K562 (cell line): ENCODE measurements around the gene UFSP1. TPM values are rescaled to one million over a fixed set of nuclear protein-coding genes. Genes with fewer than 3 reads are reported as not detected.
A peak's percentile ranks its signal among the peaks of the same experiment; 100 is the strongest.

ENCODE experiments used
- ATAC-seq: fragments of 200-7000 bp; cut with Tn5 transposase; 3 replicates; pipeline ENCODE4 v1.9.1; 2020; ENCODE audit warnings: moderate library complexity
- Bru-seq: library from RNA; stranded (reverse); fragments of 400-500 nt; gene quantifications from one replicate; lab custom pipeline; 2021; lab: Mats Ljungman, UMichigan
- BruChase-seq, 2 experiments: library from RNA; stranded (reverse); fragments of 400-500 nt; gene quantifications; one replicate each; lab custom pipeline; 2021; lab: Mats Ljungman, UMichigan
- BruUV-seq: library from RNA; stranded (reverse); fragments of 400-500 nt; replicated peaks from 2 replicates; lab custom pipeline; 2021; lab: Mats Ljungman, UMichigan
- CTCF ChIA-PET: fragments of 300-600 bp; formaldehyde crosslinking; extraction: SDS; loops from one replicate; lab custom pipeline; 2021; ENCODE audit warnings: low intra/inter-chr PET ratio; lab: Yijun Ruan, JAX
- POLR2A ChIA-PET: fragments of 300-600, 350-650 bp; sonication (Branson Sonifier 250); formaldehyde crosslinking; extraction: SDS; loops from one replicate; lab custom pipeline; 2021; ENCODE audit warnings: antibody characterized with exemption, inconsistent platforms; lab: Yijun Ruan, JAX
- DNase-seq, 4 experiments: peaks; one replicate each; pipeline versions ENCODE4 v3.0.0 to v3.0.0-alpha.2; 2011 to 2018; ENCODE audit warnings: low spot score in 3 of 4, mixed read lengths in 3 of 4; ENCODE audit errors: extremely low read depth in 1 of 4
- FAIRE-seq: peaks from 2 replicates; lab custom pipeline; 2011; peaks lifted over from hg19 to GRCh38; lab: Jason Lieb, UNC
- H2AFZ ChIP-seq: 2 replicates; pipeline ENCODE4 v1.6.0; 2011; ENCODE audit warnings: low read depth, low read length, control low read depth, inconsistent platforms
- H3K27ac ChIP-seq: fragments of 200-600 bp; 3 replicates; pipeline ENCODE4 v1.8.0; 2011; ENCODE audit warnings: low read depth, mild to moderate bottlenecking, control low read depth, inconsistent platforms, low read length, moderate library complexity, mixed read lengths; ENCODE audit errors: extremely low read depth
- H3K27me3 ChIP-seq, 2 experiments: fragments of 300-600 bp in 1 of 2; 2 replicates in 1 of 2; 3 replicates in 1 of 2; pipeline versions ENCODE4 v1.6.0 to v1.8.0; 2011; ENCODE audit warnings: inconsistent platforms in 2 of 2, low read length in 2 of 2, mild to moderate bottlenecking in 1 of 2, mixed read lengths in 1 of 2, moderate library complexity in 1 of 2; ENCODE audit not compliant: control insufficient read depth in 2 of 2, insufficient read depth in 2 of 2
- H3K36me3 ChIP-seq: fragments of 300-600 bp; 3 replicates; pipeline ENCODE4 v1.8.0; 2011; ENCODE audit warnings: mild to moderate bottlenecking, low read length, inconsistent platforms; ENCODE audit not compliant: control insufficient read depth, insufficient read depth
- H3K4me1 ChIP-seq, 2 experiments: fragments of 200-600 bp in 1 of 2; replicated peaks in 1 of 2; 2 replicates in 1 of 2; 3 replicates in 1 of 2; pipeline versions ENCODE4 v1.5.1 to v1.8.0; 2011; ENCODE audit warnings: inconsistent platforms in 2 of 2, low read length in 2 of 2, mild to moderate bottlenecking in 1 of 2, mixed read lengths in 1 of 2, moderate library complexity in 1 of 2; ENCODE audit not compliant: control insufficient read depth in 2 of 2, insufficient read depth in 2 of 2
- H3K4me2 ChIP-seq: 2 replicates; pipeline ENCODE4 v1.6.1; 2011; ENCODE audit warnings: low read length, control low read depth, inconsistent platforms, mixed read lengths; ENCODE audit not compliant: insufficient read depth
- H3K4me3 ChIP-seq: fragments of 200-600 bp; sonication (generic), shearing (Covaris generic); 2 replicates; pipeline ENCODE4 v1.5.1; 2016; ENCODE audit warnings: control low read depth, inconsistent platforms
- H3K79me2 ChIP-seq: fragments of 200-600 bp; 3 replicates; pipeline ENCODE4 v1.8.0; 2011; ENCODE audit warnings: low read length, inconsistent platforms; ENCODE audit not compliant: control insufficient read depth, insufficient read depth
- H3K9ac ChIP-seq, 2 experiments: 2 replicates each; pipeline versions ENCODE4 v1.6.0 to v1.6.1; 2011; ENCODE audit warnings: low read depth in 2 of 2, low read length in 2 of 2, control low read depth in 1 of 2, inconsistent platforms in 1 of 2, mild to moderate bottlenecking in 1 of 2, mixed read lengths in 1 of 2; ENCODE audit not compliant: insufficient read depth in 1 of 2
- H3K9me1 ChIP-seq: one replicate; pipeline ENCODE4 v1.6.0; 2011; ENCODE audit warnings: inconsistent platforms, mild to moderate bottlenecking, low read length, moderate library complexity; ENCODE audit not compliant: control insufficient read depth, insufficient read depth
- H3K9me3 ChIP-seq: replicated peaks from 2 replicates; pipeline ENCODE4 v1.5.1; 2011; ENCODE audit warnings: low read depth, low read length, inconsistent platforms; ENCODE audit not compliant: control insufficient read depth, insufficient read depth
- H4K20me1 ChIP-seq: replicated peaks from 2 replicates; pipeline ENCODE4 v1.6.1; 2011; ENCODE audit warnings: low read length, inconsistent platforms, mixed read lengths; ENCODE audit not compliant: control insufficient read depth, insufficient read depth
- ARID2 ChIP-seq: fragments of 450-650 bp; IDR thresholded peaks from 2 replicates; pipeline ENCODE4 v1.6.1; 2017; ENCODE audit warnings: antibody characterized with exemption, mild to moderate bottlenecking
- ERF ChIP-seq: fragments of 450-650 bp; formaldehyde crosslinking; IDR thresholded peaks from 2 replicates; pipeline ENCODE4 v1.4.0; 2020; ENCODE audit warnings: mild to moderate bottlenecking, mixed read lengths
- EWSR1 ChIP-seq: fragments of 450-650 bp; IDR thresholded peaks from 2 replicates; pipeline ENCODE4 v1.6.1; 2018; ENCODE audit warnings: borderline replicate concordance, mild to moderate bottlenecking, low read depth, moderate library complexity; ENCODE audit not compliant: partially characterized antibody
- LCOR ChIP-seq: sonication (generic); formaldehyde crosslinking; IDR thresholded peaks from 2 replicates; pipeline ENCODE4 v1.8.0; 2022; ENCODE audit warnings: mild to moderate bottlenecking, missing genetic modification reagents
- MEIS2 ChIP-seq: fragments of 450-650 bp; IDR thresholded peaks from 2 replicates; pipeline ENCODE4 v1.6.1; 2014; ENCODE audit warnings: mild to moderate bottlenecking; ENCODE audit not compliant: partially characterized antibody
- NBN ChIP-seq: fragments of 450-650 bp; IDR thresholded peaks from 2 replicates; pipeline ENCODE4 v1.6.1; 2016; ENCODE audit warnings: low read depth, mild to moderate bottlenecking
- OTX1 ChIP-seq: fragments of 450-650 bp; formaldehyde crosslinking; IDR thresholded peaks from 2 replicates; pipeline ENCODE4 v1.4.0; 2022; ENCODE audit warnings: mild to moderate bottlenecking
- RBM14 ChIP-seq: fragments of 200-400 bp; formaldehyde crosslinking; IDR thresholded peaks from 2 replicates; pipeline ENCODE4 v1.6.1; 2018; ENCODE audit warnings: low read depth, mild to moderate bottlenecking, low read length, moderate library complexity, borderline replicate concordance; ENCODE audit not compliant: insufficient read depth
- RBM22 ChIP-seq: fragments of 200-400 bp; formaldehyde crosslinking; IDR thresholded peaks from 2 replicates; pipeline ENCODE4 v1.6.1; 2018; ENCODE audit warnings: low read length, low read depth; ENCODE audit not compliant: poor library complexity, severe bottlenecking
- TCF3 ChIP-seq: sonication (generic); formaldehyde crosslinking; IDR thresholded peaks from 2 replicates; pipeline ENCODE4 v1.4.0; 2020; ENCODE audit warnings: mild to moderate bottlenecking, missing genetic modification reagents
- ZNF197 ChIP-seq: fragments of 200-800 bp; sonication (Bioruptor generic); IDR thresholded peaks from 2 replicates; pipeline ENCODE4 v1.6.1; 2016; ENCODE audit warnings: low read depth, missing genetic modification characterization, missing compliant biosample characterization
- ZNF282 ChIP-seq: sonication (generic); formaldehyde crosslinking; IDR thresholded peaks from 2 replicates; pipeline ENCODE4 v1.8.1; 2023; ENCODE audit warnings: missing genetic modification reagents
- ZNF740 ChIP-seq, 3 experiments: fragments of 200-800 bp in 1 of 3; sonication (Bioruptor generic) in 1 of 3; sonication (generic) in 1 of 3; formaldehyde crosslinking in 1 of 3; IDR thresholded peaks; 2 replicates each; pipeline versions ENCODE4 v1.6.1 to v1.8.0; 2016 to 2022; ENCODE audit warnings: mild to moderate bottlenecking in 2 of 3, missing compliant biosample characterization in 2 of 3, missing genetic modification characterization in 2 of 3, missing genetic modification reagents in 1 of 3
- WGBS: fragments of 100-300 bp; shearing (Covaris generic); methylation state at CpG from one replicate; pipeline ENCODE4 v1.1.6; 2016; ENCODE audit warnings: low coverage, mixed read lengths; ENCODE audit not compliant: insufficient coverage; ENCODE audit errors: missing lambda C conversion rate; 5-methylcytosine and 5-hydroxymethylcytosine counted together
- in situ Hi-C: fragments of 300-500 bp; cut with MboI; formaldehyde crosslinking; loops from 4 replicates; pipeline ENCODE4 v1.15.0; 2018; ENCODE audit warnings: inconsistent platforms, mixed read lengths
- intact Hi-C: fragments of 100-400 bp; cut with micrococcal nuclease; formaldehyde crosslinking; loops from 2 replicates; pipeline ENCODE4 v1.14.2; 2022
- long read RNA-seq, 3 experiments: library from polyadenylated mRNA in 2 of 3; library from RNA in 1 of 3; unstranded in 2 of 3; stranded (forward) in 1 of 3; transcript quantifications; one replicate each; pipeline ENCODE4 v2.0.0, GENCODE V29; 2019 to 2022
- polyA minus RNA-seq, 3 experiments: library from RNA; depleted of rRNA, polyadenylated mRNA; stranded (reverse); fragments of >200 nt; gene quantifications; 2 replicates each; pipeline ENCODE4 v1.2.3, GENCODE V29; 2011
- polyA plus RNA-seq, 8 experiments: library from polyadenylated mRNA; depleted of rRNA in 4 of 8; stranded (reverse) in 5 of 8; unstranded in 3 of 8; fragments of >200 nt; fragmentation: Nextera tagmentation in 2 of 8; fragmentation: Illumina TruSeq in 1 of 8; extraction: Ambion mirVana in 2 of 8; extraction: Trizol in 1 of 8; gene quantifications; 2 replicates each; pipeline versions ENCODE4 v1.2.1 to v1.2.3, GENCODE V29; 2011 to 2014; ENCODE audit warnings: inconsistent platforms in 1 of 8, missing spikeins in 1 of 8
- total RNA-seq, 7 experiments: library from RNA; depleted of rRNA in 6 of 7; stranded (reverse); fragments of >200 nt in 6 of 7; fragmentation: Illumina TruSeq in 2 of 7; extraction: Trizol in 2 of 7; gene quantifications; 2 replicates each; pipeline versions ENCODE4 v1.2.1 to v1.2.3, GENCODE V29; 2011 to 2021; ENCODE audit warnings: low replicate concordance in 1 of 7
- TF ChIP-seq, protein P1 (sequence below): fragments of 250-450 bp; sonication (Bioruptor Pico); IDR thresholded peaks from 2 replicates; pipeline ENCODE4 v1.5.0; 2021

Gene UFSP1
- 2.3 and 9.4 TPM in 2 replicates for total RNA-seq (2011; cell fraction: chromatin; rRNA removed; ENCODE audit: low replicate concordance)
- 15.4 and 16.7 TPM in 2 replicates for total RNA-seq (2011; cell fraction: nucleolus; rRNA removed)
- total RNA-seq (2011; cell fraction: nucleoplasm; rRNA removed), result 6.6 and 8.9 TPM in 2 replicates
- total RNA-seq (2014; rRNA removed), result 18.8 and 20.9 TPM in 2 replicates
- total RNA-seq (2014; rRNA removed; fragmentation: Illumina TruSeq; extraction: Trizol), result 1.4 and 2.1 TPM in 2 replicates
- 3.5 and 3.7 TPM in 2 replicates for total RNA-seq (2015; rRNA removed; fragmentation: Illumina TruSeq; extraction: Trizol)
- 7.8 and 8.5 TPM in 2 replicates for total RNA-seq (2021)
- 1.7 and 2.3 TPM in 2 replicates for polyA plus RNA-seq (2011; rRNA removed)
- 1.4 and 7.3 TPM in 2 replicates for polyA plus RNA-seq (2011; cell fraction: cytosol; rRNA removed)
- polyA plus RNA-seq (2011; cell fraction: nucleus; rRNA removed), result 2.0 and 9.3 TPM in 2 replicates
- polyA plus RNA-seq (2012), result 4.0 and 6.4 TPM in 2 replicates
- 1.3 and 2.0 TPM in 2 replicates for polyA plus RNA-seq (2014; fragmentation: Illumina TruSeq; extraction: Trizol)
- under 1 TPM; 0.50 to 0.53 TPM for polyA plus RNA-seq (2014; fragmentation: Nextera tagmentation; extraction: Ambion mirVana)
- 13.5 and 14.3 TPM in 2 replicates for polyA plus RNA-seq (2014; rRNA removed)
- 1.4 and 2.4 TPM in 2 replicates for polyA minus RNA-seq (2011; rRNA and poly(A)+ RNA removed)
- 3.8 and 6.0 TPM in 2 replicates for polyA minus RNA-seq (2011; cell fraction: cytosol; rRNA and poly(A)+ RNA removed)
- 13.9 and 15.2 TPM in 2 replicates for polyA minus RNA-seq (2011; cell fraction: nucleus; rRNA and poly(A)+ RNA removed)
- Bru-seq, nascent RNA, result percentile 87 among the genes with signal in this experiment
- BruChase-seq, experiment 1, labeled RNA remaining after a 2-hour chase, result percentile 52 among the genes with signal in this experiment
- percentile 53 among the genes with signal in this experiment for BruChase-seq, experiment 2, labeled RNA remaining after a 6-hour chase
- long read RNA-seq, experiment 1, transcript UFSP1-201 (1 exons, 996 nt), result major isoform, 15 of 15 reads
- long read RNA-seq, experiment 1, partial matches to known transcripts, result 0 of 15 reads
- long read RNA-seq, experiment 1, other reads (novel, unspliced or antisense), result 0 of 15 reads
- long read RNA-seq, experiment 2, transcript UFSP1-201 (1 exons, 996 nt), result major isoform, 7 of 7 reads
- long read RNA-seq, experiment 2, partial matches to known transcripts, result 0 of 7 reads
- long read RNA-seq, experiment 2, other reads (novel, unspliced or antisense), result 0 of 7 reads
- long read RNA-seq, experiment 3, partial matches to known transcripts, result 0 of 3 reads
- long read RNA-seq, experiment 3, other reads (novel, unspliced or antisense), result 0 of 3 reads

GRCh38 chr7:100888988-100889750 is at the start of gene UFSP1:
UFSP1 (minus strand) TSS chr7:100889715; CDS start chr7:100889271, 444 bp downstream.
- POLR2A ChIA-PET, result interaction anchor here (0.5 to 6.3 kb wide), 16 partner anchors 9 to 1474 kb away, joined by 3 to 144 read pairs (median 4); partner anchors contain the start of gene SRRT
- ATAC-seq (peak; percentile 70), DNase-seq (peak in 3 of 4 experiments; percentile 51 to 80 (median 66)), FAIRE-seq (no peak)
- H3K4me1 ChIP-seq, result peaks cover 29 to 83% of the 10 kb centered on the region in 2 experiments
- H3K4me3 ChIP-seq, result peak within 1 kb of the TSS; percentile 70
- in situ Hi-C loops (no loop called here), intact Hi-C loops (no loop called here)
- H4K20me1 ChIP-seq, result peaks cover 24% of the 10 kb centered on the region
- CTCF ChIA-PET, result no interaction called here
- H3K79me2 ChIP-seq, result peaks cover 44% of the 10 kb centered on the region
- H3K27me3 ChIP-seq, result no peaks in the 10 kb centered on the region
- WGBS, result under 1% methylated on average over 60 of the region's 73 CpGs
- H3K27ac ChIP-seq, result peak within 1 kb of the TSS; percentile 89
- peaks cover 48% of the 10 kb centered on the region for H3K36me3 ChIP-seq
- peak within 1 kb of the TSS; percentile 83 for H2AFZ ChIP-seq
- H3K9me3 ChIP-seq, result no peaks in the 10 kb centered on the region
- H3K9ac ChIP-seq, result peak within 1 kb of the TSS; percentile 86 to 100
- peak within 1 kb of the TSS; percentile 87 for H3K4me2 ChIP-seq
- peaks cover 5% of the 10 kb centered on the region for H3K9me1 ChIP-seq
- no TSS peak for BruUV-seq
- peak; percentile 93 for TF ChIP-seq RBM22
- TF ChIP-seq EWSR1, result no peak
- 0 out of 2 replicates have a peak, but pooled peaks have one; percentile 25 for TF ChIP-seq TCF3 (CRISPR knock-in tag)
- TF ChIP-seq ZNF197 (CRISPR knock-in tag), result no peak
- no peak; the same call in none of the 2 replicates for TF ChIP-seq ERF (CRISPR knock-in tag)
- TF ChIP-seq ARID2, result no peak
- no peak for TF ChIP-seq MEIS2
- TF ChIP-seq LCOR (CRISPR knock-in tag), result peak; percentile 88
- TF ChIP-seq NBN, result 0 out of 2 replicates have a peak, but pooled peaks have one; percentile 28
- TF ChIP-seq, protein P1, sequence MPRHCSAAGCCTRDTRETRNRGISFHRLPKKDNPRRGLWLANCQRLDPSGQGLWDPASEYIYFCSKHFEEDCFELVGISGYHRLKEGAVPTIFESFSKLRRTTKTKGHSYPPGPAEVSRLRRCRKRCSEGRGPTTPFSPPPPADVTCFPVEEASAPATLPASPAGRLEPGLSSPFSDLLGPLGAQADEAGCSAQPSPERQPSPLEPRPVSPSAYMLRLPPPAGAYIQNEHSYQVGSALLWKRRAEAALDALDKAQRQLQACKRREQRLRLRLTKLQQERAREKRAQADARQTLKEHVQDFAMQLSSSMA (CRISPR knock-in tag), result 0 out of 2 replicates have a peak, but pooled peaks have one; percentile 4
- no peak for TF ChIP-seq ZNF282 (CRISPR knock-in tag)
- peak; percentile 59 for TF ChIP-seq ZNF740 (CRISPR knock-in tag; IDR thresholded peaks at IDR 0.05)
- no peak; a peak in 1 of 4 replicates for TF ChIP-seq ZNF740 (tag; IDR thresholded peaks at IDR 0.05)
- peak; percentile 54; the same call in 1 of the 2 replicates for TF ChIP-seq OTX1 (CRISPR knock-in tag)
- peak; percentile 32; the same call in 1 of the 2 replicates for TF ChIP-seq RBM14
